Pancreas (tissue), 10 donors: ENCODE data around the gene DRAM1. TPM values are rescaled to one million over a fixed set of nuclear protein-coding genes. Genes with fewer than 3 reads are reported as not detected.

Experiments
- ATAC-seq, 4 donors: fragments of 200-7000 bp; cut with Tn5 transposase; one replicate each; pipeline versions ENCODE4 v1.8.0 to v1.9.1; 2020; ENCODE audit warnings: mild to moderate bottlenecking in 4 of 4, moderate library complexity in 4 of 4
- DNase-seq, 6 donors: peaks; one replicate each; pipeline ENCODE4 v3.0.0-alpha.2; 2020
- FAIRE-seq: peaks from 2 replicates; lab custom pipeline; 2012; peaks lifted over from hg19 to GRCh38; lab: Jason Lieb, UNC
- H3K27ac ChIP-seq, 4 donors: fragments of 200-600 bp; sonication (generic); 1 replicate in 3 of 4; 2 replicates in 1 of 4; pipeline versions ENCODE4 v1.5.0 to v1.8.0; 2020
- H3K27me3 ChIP-seq, 4 donors: fragments of 200-600 bp; one replicate each; pipeline ENCODE4 v1.8.0; 2021
- H3K36me3 ChIP-seq, 3 donors: fragments of 200-600 bp; sonication (generic) in 1 of 3; one replicate each; pipeline versions ENCODE4 v1.5.0 to v1.8.0; 2020 to 2021
- H3K4me1 ChIP-seq, 3 donors: fragments of 200-600 bp; one replicate each; pipeline ENCODE4 v1.8.0; 2021
- H3K4me3 ChIP-seq, 4 donors: fragments of 200-600 bp; sonication (generic) in 2 of 4; one replicate each; pipeline versions ENCODE4 v1.5.0 to v1.8.0; 2020 to 2021
- H3K9me3 ChIP-seq, 4 donors: fragments of 200-600 bp; one replicate each; pipeline ENCODE4 v1.8.0; 2021
- WGBS, 2 donors: extraction: QIAGEN DNeasy Blood & Tissue Kit; methylation state at CpG; one replicate each; pipeline ENCODE4 v1.1.7; 2013; 5-methylcytosine and 5-hydroxymethylcytosine counted together
- intact Hi-C, 3 donors: fragments of 100-400 bp; cut with DNase I; formaldehyde crosslinking; loops; one replicate each; pipeline versions ENCODE4 v1.11.1 to v1.14.2; 2022
- polyA plus RNA-seq, 2 donors: library from polyadenylated mRNA; stranded (reverse); fragments of 200-250 nt; gene quantifications; one replicate each; pipeline ENCODE4 v1.2.3, GENCODE V29; 2013
- total RNA-seq, 6 donors: library from RNA; stranded (reverse); fragmentation: NEBNext Ultra II Directional in 4 of 6; extraction: Animal tissue kit (Norgen Biotek cat#: 25700) in 4 of 6; gene quantifications; one replicate each; pipeline versions ENCODE4 v1.2.1 to v1.2.4, GENCODE V29; 2021 to 2023
- TF ChIP-seq, protein P1 (sequence below), 4 donors: fragments of 200-600 bp; sonication (generic) in 3 of 4; IDR thresholded peaks; one replicate each; pipeline versions ENCODE4 v1.5.0 to v1.8.0; 2021; ENCODE audit warnings: antibody characterized with exemption in 4 of 4
- donor health status: healthy with polysubstance abuse.
- donor health status: DM: no; HTN: no; CAD: no; lungs with moderate emphysema.
- donor health status: DM: no; HTN: no; CAD: no.
- donor health status: control.
- donor health status: control.
- donor health status: Bipolar disorder and iron deficiency.
- donor health status: DM: yes; HTN: yes; CAD: no.
- donor health status: DM: no; HTN: no; CAD: no.
- donor health status: DM: no; HTN: no; CAD: no.
- donor health status: DM: yes; HTN: yes; CAD: no.

Gene DRAM1
- total and polyA plus RNA-seq, 8 donors, result 3.1 to 15.0 (median 5.6) TPM

GRCh38 chr12:101940400-101940950 lies 63.1 kb downstream of the DRAM1 start:
- no peak for ATAC-seq
- TF ChIP-seq, protein P1, sequence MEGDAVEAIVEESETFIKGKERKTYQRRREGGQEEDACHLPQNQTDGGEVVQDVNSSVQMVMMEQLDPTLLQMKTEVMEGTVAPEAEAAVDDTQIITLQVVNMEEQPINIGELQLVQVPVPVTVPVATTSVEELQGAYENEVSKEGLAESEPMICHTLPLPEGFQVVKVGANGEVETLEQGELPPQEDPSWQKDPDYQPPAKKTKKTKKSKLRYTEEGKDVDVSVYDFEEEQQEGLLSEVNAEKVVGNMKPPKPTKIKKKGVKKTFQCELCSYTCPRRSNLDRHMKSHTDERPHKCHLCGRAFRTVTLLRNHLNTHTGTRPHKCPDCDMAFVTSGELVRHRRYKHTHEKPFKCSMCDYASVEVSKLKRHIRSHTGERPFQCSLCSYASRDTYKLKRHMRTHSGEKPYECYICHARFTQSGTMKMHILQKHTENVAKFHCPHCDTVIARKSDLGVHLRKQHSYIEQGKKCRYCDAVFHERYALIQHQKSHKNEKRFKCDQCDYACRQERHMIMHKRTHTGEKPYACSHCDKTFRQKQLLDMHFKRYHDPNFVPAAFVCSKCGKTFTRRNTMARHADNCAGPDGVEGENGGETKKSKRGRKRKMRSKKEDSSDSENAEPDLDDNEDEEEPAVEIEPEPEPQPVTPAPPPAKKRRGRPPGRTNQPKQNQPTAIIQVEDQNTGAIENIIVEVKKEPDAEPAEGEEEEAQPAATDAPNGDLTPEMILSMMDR (IDR thresholded peaks at IDR 0.05), result no peak
- H3K27ac ChIP-seq, result no peak overlapping the region
- no peak overlapping the region for H3K4me3 ChIP-seq
- 43 to 50% methylated on average over 5 of the region's 5 CpGs for WGBS, 2 donors
- H3K27me3 ChIP-seq, result no peaks in the 10 kb centered on the region
- no peak for FAIRE-seq
- DNase-seq, result no peak
- intact Hi-C loops, result no loop called here
- no peaks in the 10 kb centered on the region for H3K9me3 ChIP-seq
- H3K36me3 ChIP-seq, result no peaks in the 10 kb centered on the region
- H3K4me1 ChIP-seq, result no peaks in the 10 kb centered on the region

DNA sequence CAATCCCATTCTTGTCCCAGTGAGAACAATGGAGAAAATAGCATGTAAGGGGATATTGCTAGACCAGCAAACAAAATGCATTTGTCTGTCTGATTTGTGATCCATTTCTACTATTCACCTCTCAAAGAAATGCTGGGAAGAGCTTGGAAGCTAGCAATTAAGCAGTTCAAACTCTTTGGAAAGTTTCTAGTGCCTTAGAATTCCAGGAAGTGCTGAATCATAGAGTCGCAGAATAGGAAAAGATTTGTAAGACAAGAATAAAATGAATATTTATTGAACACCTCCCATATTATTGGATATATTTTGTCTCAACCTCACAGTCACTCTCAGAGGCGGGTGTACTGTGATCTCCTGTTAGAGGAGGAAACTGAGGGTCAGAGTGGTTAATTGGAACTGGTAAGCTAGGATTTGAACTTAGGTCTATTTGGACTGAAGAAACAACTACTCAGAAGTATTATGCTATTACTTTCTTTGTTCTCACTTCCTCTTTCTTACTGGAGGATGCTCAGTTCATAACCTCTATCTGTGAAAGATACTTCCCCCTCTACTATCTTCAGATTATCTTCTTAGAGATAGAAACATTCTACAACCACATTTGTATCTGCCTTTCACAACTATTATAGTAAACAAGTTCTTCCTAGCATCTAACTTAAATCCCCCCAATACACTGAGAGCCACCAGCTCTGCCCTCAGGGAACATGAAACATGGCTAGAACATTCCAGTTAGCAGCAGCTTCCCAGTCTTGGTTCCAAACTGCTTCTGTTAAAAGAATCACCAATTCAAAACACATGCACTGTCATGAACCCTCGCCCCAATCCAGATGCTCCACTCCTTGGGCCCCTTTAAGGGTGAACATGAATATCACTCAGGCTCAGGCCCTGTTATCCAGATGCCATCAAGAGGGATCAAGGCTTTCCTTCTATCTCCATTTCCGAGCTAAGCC lies 64.2 kb downstream of the DRAM1 start:
- no peak overlapping the region for H3K4me3 ChIP-seq
- H3K4me1 ChIP-seq, result no peaks in the 10 kb centered on the region
- intact Hi-C loops, result no loop called here
- H3K27me3 ChIP-seq, result no peaks in the 10 kb centered on the region
- TF ChIP-seq, protein P1 (IDR thresholded peaks at IDR 0.05), result no peak
- H3K9me3 ChIP-seq, result no peaks in the 10 kb centered on the region
- WGBS, 2 donors, result 46 to 73% methylated on average over 4 of the region's 4 CpGs
- H3K36me3 ChIP-seq, result no peaks in the 10 kb centered on the region
- H3K27ac ChIP-seq, result no peak overlapping the region
- DNase-seq, result no peak
- no peak for ATAC-seq
- FAIRE-seq, result no peak

DNA sequence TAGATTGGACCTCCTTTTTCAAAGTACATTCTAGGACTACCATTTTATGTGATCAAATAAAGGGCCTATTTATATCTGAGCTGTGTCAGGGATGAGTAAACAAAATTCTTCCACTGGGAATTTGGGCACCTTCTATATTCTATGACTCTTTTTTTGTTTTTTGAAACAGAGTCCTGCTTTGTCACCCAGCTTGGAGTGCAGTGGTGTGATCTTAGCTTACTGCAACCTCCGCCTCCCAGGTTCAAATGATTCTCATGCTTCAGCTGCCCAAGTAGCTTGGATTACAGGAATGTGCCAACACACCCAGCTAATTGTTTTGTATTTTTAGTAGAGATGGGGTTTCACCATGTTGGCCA lies 64.8 kb downstream of the DRAM1 start:
- FAIRE-seq (no peak), DNase-seq (no peak), ATAC-seq (no peak)
- TF ChIP-seq, protein P1 (IDR thresholded peaks at IDR 0.05), result no peak
- Histone ChIP-seq H3K27me3 (no peaks in the 10 kb centered on the region), H3K36me3 (no peaks in the 10 kb centered on the region), H3K27ac (no peak overlapping the region), H3K9me3 (no peaks in the 10 kb centered on the region), H3K4me3 (no peak overlapping the region), H3K4me1 (no peaks in the 10 kb centered on the region)
- 94 to 95% methylated on average over 1 of the region's 1 CpG for WGBS, 2 donors
- intact Hi-C loops, result no loop called here

- Histone ChIP-seq H3K4me3 (no peak overlapping the region), H3K4me1 (no peaks in the 10 kb centered on the region), H3K36me3 (no peaks in the 10 kb centered on the region), H3K9me3 (no peaks in the 10 kb centered on the region), H3K27me3 (no peaks in the 10 kb centered on the region), H3K27ac (no peak overlapping the region)
- intact Hi-C loops, result no loop called here
- TF ChIP-seq, protein P1 (IDR thresholded peaks at IDR 0.05), result no peak
- DNase-seq, result no peak
- FAIRE-seq, result no peak
- ATAC-seq, result peak in 2 of 4 donors; percentile 45 to 53
- WGBS, 2 donors, result 34 to 39% methylated on average over 15 of the region's 15 CpGs
These were observed 68.2 kb downstream of the DRAM1 start for GRCh38 chr12:101945369-101946232.
